Stomach (tissue), 4 donors: ENCODE results near the gene CYP2A13.

Experiments
- CTCF ChIP-seq, 7 experiments: fragments of 450-650 bp in 4 of 7; fragments of 200-600 bp in 3 of 7; sonication (generic) in 3 of 7; IDR thresholded peaks; one replicate each; pipeline ENCODE4 v1.5.1; 2016 to 2019; ENCODE audit warnings: antibody characterized with exemption in 7 of 7, control low read depth in 2 of 7, mild to moderate bottlenecking in 1 of 7
- POLR2AphosphoS5 ChIP-seq, 3 donors: sonication (generic); formaldehyde crosslinking; IDR thresholded peaks; one replicate each; pipeline ENCODE4 v1.6.1; 2016; ENCODE audit warnings: antibody characterized with exemption in 3 of 3

GRCh38 chr19:41050426-41050825 lies 37.8 kb upstream of the CYP2A13 start:
- TF ChIP-seq CTCF (IDR thresholded peaks at IDR 0.05) (no peak), POLR2AphosphoS5 (IDR thresholded peaks at IDR 0.05) (no peak)
